CD4-positive, CD25-positive, alpha-beta regulatory T cell (primary cell): ENCODE data around the gene FAM240A. TPM values are rescaled to one million over a fixed set of nuclear protein-coding genes. Genes with fewer than 3 reads are reported as not detected.
"Not testable (repeated sequence)": the region's sequence is repeated elsewhere in the genome, so short reads cannot be mapped to it uniquely, and the experiment has no call there.

Experiments used
- ATAC-seq, 2 donors: fragments of 150-1000 bp; cut with Tn5 transposase; one replicate each; pipeline ENCODE4 v1.10.0; 2021; ENCODE audit warnings: low read depth in 2 of 2, moderate number of reproducible peaks in 2 of 2, moderate library complexity in 1 of 2
- DNase-seq, 3 donors: peaks; one replicate each; pipeline versions ENCODE4 v3.0.0 to v3.0.0-alpha.2; 2012 to 2022; ENCODE audit warnings: mixed read lengths in 1 of 3
- H3K27ac ChIP-seq: one replicate; pipeline ENCODE4 v1.7.0; 2013; ENCODE audit warnings: mild to moderate bottlenecking, low read length; ENCODE audit not compliant: insufficient read depth, poor library complexity, severe bottlenecking
- H3K27me3 ChIP-seq: one replicate; pipeline ENCODE4 v1.7.0; 2013; ENCODE audit warnings: low read length; ENCODE audit not compliant: control insufficient read depth, insufficient read depth
- H3K36me3 ChIP-seq: one replicate; pipeline ENCODE4 v1.7.0; 2013; ENCODE audit warnings: mild to moderate bottlenecking, low read length, moderate library complexity; ENCODE audit not compliant: control insufficient read depth, insufficient read depth
- H3K4me1 ChIP-seq: 2 replicates; pipeline ENCODE4 v1.7.0; 2013; ENCODE audit warnings: mild to moderate bottlenecking, low read length; ENCODE audit not compliant: insufficient read depth, control insufficient read depth, poor library complexity, severe bottlenecking
- H3K4me3 ChIP-seq: one replicate; pipeline ENCODE4 v1.7.0; 2013; ENCODE audit warnings: low read depth, mild to moderate bottlenecking, low read length, moderate library complexity
- H3K9me3 ChIP-seq, 2 experiments: 1 replicate in 1 of 2; 2 replicates in 1 of 2; pipeline ENCODE4 v1.7.0; 2013; ENCODE audit warnings: low read length in 2 of 2, mild to moderate bottlenecking in 1 of 2, moderate library complexity in 1 of 2; ENCODE audit not compliant: control insufficient read depth in 2 of 2
- H3K27ac Mint-ChIP-seq, 3 donors: one replicate each; pipeline ENCODE4 v1.8.0; 2020 to 2022; ENCODE audit warnings: mild to moderate bottlenecking in 3 of 3, mixed read lengths in 3 of 3, moderate library complexity in 2 of 3
- H3K27me3 Mint-ChIP-seq: one replicate; pipeline ENCODE4 v1.8.0; 2022; ENCODE audit warnings: mild to moderate bottlenecking, mixed read lengths
- H3K36me3 Mint-ChIP-seq: one replicate; pipeline ENCODE4 v1.8.0; 2020; ENCODE audit warnings: mixed read lengths
- H3K4me1 Mint-ChIP-seq, 4 donors: one replicate each; pipeline ENCODE4 v1.8.0; 2020 to 2022; ENCODE audit warnings: mixed read lengths in 4 of 4, mild to moderate bottlenecking in 1 of 4
- H3K4me3 Mint-ChIP-seq, 4 donors: one replicate each; pipeline ENCODE4 v1.8.0; 2020 to 2022; ENCODE audit warnings: mild to moderate bottlenecking in 4 of 4, mixed read lengths in 4 of 4, moderate library complexity in 3 of 4
- H3K9me3 Mint-ChIP-seq, 7 donors: one replicate each; pipeline ENCODE4 v1.8.0; 2020 to 2022; ENCODE audit warnings: mixed read lengths in 7 of 7, mild to moderate bottlenecking in 3 of 7, moderate library complexity in 2 of 7
- polyA plus RNA-seq, 4 donors: library from polyadenylated mRNA; unstranded; fragments of 300-500 nt; fragmentation: Illumina TruSeq; gene quantifications; one replicate each; pipeline ENCODE4 v1.2.3, GENCODE V29; 2021
- total RNA-seq: library from RNA; stranded (reverse); gene quantifications from one replicate; pipeline ENCODE4 v1.2.3, GENCODE V29; 2022

FAM240A gene
- total and polyA plus RNA-seq, 5 donors from 2014 or later: not detected

- no peak overlapping the region for H3K27ac ChIP-seq
- ATAC-seq (no peak), DNase-seq (no peak)
- H3K27ac Mint-ChIP-seq: no peak overlapping the region
- peaks cover 3% of the 10 kb centered on the region for H3K27me3 ChIP-seq
- H3K9me3 ChIP-seq: no peaks in the 10 kb centered on the region
- no peaks in the 10 kb centered on the region for H3K4me1 ChIP-seq
- H3K36me3 Mint-ChIP-seq: no peaks in the 10 kb centered on the region
- H3K4me3 Mint-ChIP-seq: no peak overlapping the region
- peaks cover 23% of the 10 kb centered on the region for H3K27me3 Mint-ChIP-seq
- H3K4me3 ChIP-seq: no peak overlapping the region
- peaks cover 0 to 6% (median 0%) of the 10 kb centered on the region in 7 donors for H3K9me3 Mint-ChIP-seq
- peaks cover 0 to 2% (median 0%) of the 10 kb centered on the region in 4 donors for H3K4me1 Mint-ChIP-seq
- no peaks in the 10 kb centered on the region for H3K36me3 ChIP-seq
Observed at GRCh38 chr3:46579756-46580286, 32.5 kb upstream of the FAM240A start.

GRCh38 chr3:46580675-46581074 is 31.6 kb upstream of the FAM240A start:
- DNase-seq: no peak
- Histone ChIP-seq H3K27ac (no peak overlapping the region), H3K27me3 (peaks cover 8% of the 10 kb centered on the region), H3K4me3 (no peak overlapping the region), H3K9me3 (no peaks in the 10 kb centered on the region), H3K4me1 (no peaks in the 10 kb centered on the region), H3K36me3 (no peaks in the 10 kb centered on the region)
- ATAC-seq: no peak
- Mint-ChIP-seq H3K4me3 (no peak overlapping the region), H3K9me3 (peaks cover 0 to 6% (median 0%) of the 10 kb centered on the region in 7 donors), H3K27me3 (peaks cover 26% of the 10 kb centered on the region), H3K27ac (no peak overlapping the region), H3K36me3 (no peaks in the 10 kb centered on the region), H3K4me1 (peaks cover 0 to 2% (median 0%) of the 10 kb centered on the region in 4 donors)

GRCh38 chr3:46584598-46585467 is 27.5 kb upstream of the FAM240A start:
- peaks cover 0 to 6% (median 0%) of the 10 kb centered on the region in 7 donors for H3K9me3 Mint-ChIP-seq
- ATAC-seq (no peak), DNase-seq (no peak)
- H3K27me3 Mint-ChIP-seq: peaks cover 47% of the 10 kb centered on the region
- Histone ChIP-seq H3K9me3 (no peaks in the 10 kb centered on the region), H3K27ac (no peak overlapping the region), H3K4me1 (no peaks in the 10 kb centered on the region), H3K36me3 (no peaks in the 10 kb centered on the region), H3K27me3 (peaks cover 8% of the 10 kb centered on the region), H3K4me3 (no peak overlapping the region)
- H3K27ac Mint-ChIP-seq: no peak overlapping the region
- no peaks in the 10 kb centered on the region for H3K4me1 Mint-ChIP-seq
- no peak overlapping the region for H3K4me3 Mint-ChIP-seq
- H3K36me3 Mint-ChIP-seq: no peaks in the 10 kb centered on the region

GRCh38 chr3:46585799-46586693 is 26.3 kb upstream of the FAM240A start:
- peaks cover 8% of the 10 kb centered on the region for H3K27me3 ChIP-seq
- no peak overlapping the region for H3K27ac ChIP-seq
- no peaks in the 10 kb centered on the region for H3K36me3 ChIP-seq
- DNase-seq: no peak
- no peak overlapping the region for H3K4me3 ChIP-seq
- H3K4me1 ChIP-seq: no peaks in the 10 kb centered on the region
- Mint-ChIP-seq H3K27ac (no peak overlapping the region), H3K9me3 (peaks cover 0 to 4% (median 0%) of the 10 kb centered on the region in 7 donors), H3K4me3 (no peak overlapping the region), H3K36me3 (no peaks in the 10 kb centered on the region), H3K27me3 (peaks cover 50% of the 10 kb centered on the region), H3K4me1 (no peaks in the 10 kb centered on the region)
- ATAC-seq: no peak
- no peaks in the 10 kb centered on the region for H3K9me3 ChIP-seq

GRCh38 chr3:46586738-46587246 is 25.5 kb upstream of the FAM240A start:
- H3K27ac ChIP-seq: no peak overlapping the region
- H3K9me3 ChIP-seq: no peaks in the 10 kb centered on the region
- no peaks in the 10 kb centered on the region for H3K4me1 ChIP-seq
- no peaks in the 10 kb centered on the region for H3K4me1 Mint-ChIP-seq
- peaks cover 8% of the 10 kb centered on the region for H3K27me3 ChIP-seq
- no peak overlapping the region for H3K27ac Mint-ChIP-seq
- no peak overlapping the region for H3K4me3 ChIP-seq
- peaks cover 0 to 4% (median 0%) of the 10 kb centered on the region in 7 donors for H3K9me3 Mint-ChIP-seq
- peaks cover 46% of the 10 kb centered on the region for H3K27me3 Mint-ChIP-seq
- DNase-seq (no peak), ATAC-seq (no peak)
- no peaks in the 10 kb centered on the region for H3K36me3 ChIP-seq
- no peak overlapping the region for H3K4me3 Mint-ChIP-seq
- H3K36me3 Mint-ChIP-seq: no peaks in the 10 kb centered on the region

GRCh38 chr3:46587268-46587667 is 25.1 kb upstream of the FAM240A start:
- H3K27me3 Mint-ChIP-seq: peaks cover 44% of the 10 kb centered on the region
- H3K4me1 ChIP-seq, H3K27ac Mint-ChIP-seq, DNase-seq, H3K4me1 Mint-ChIP-seq, H3K27me3 ChIP-seq, H3K4me3 Mint-ChIP-seq, H3K9me3 ChIP-seq, ATAC-seq, H3K27ac ChIP-seq, H3K9me3 Mint-ChIP-seq, H3K4me3 ChIP-seq, H3K36me3 Mint-ChIP-seq, H3K36me3 ChIP-seq: not testable (repeated sequence)

GRCh38 chr3:46593274-46593862 is 19.0 kb upstream of the FAM240A start:
- Histone ChIP-seq H3K36me3 (no peaks in the 10 kb centered on the region), H3K27ac (no peak overlapping the region), H3K27me3 (peaks cover 2% of the 10 kb centered on the region), H3K4me3 (no peak overlapping the region), H3K9me3 (no peaks in the 10 kb centered on the region), H3K4me1 (no peaks in the 10 kb centered on the region)
- H3K36me3 Mint-ChIP-seq: no peaks in the 10 kb centered on the region
- H3K4me3 Mint-ChIP-seq: no peak overlapping the region
- peaks cover 0 to 3% (median 0%) of the 10 kb centered on the region in 7 donors for H3K9me3 Mint-ChIP-seq
- DNase-seq: no peak
- H3K27me3 Mint-ChIP-seq: peaks cover 42% of the 10 kb centered on the region
- ATAC-seq: no peak
- H3K27ac Mint-ChIP-seq: no peak overlapping the region
- H3K4me1 Mint-ChIP-seq: no peaks in the 10 kb centered on the region
